ENCODE results near the gene EIF1.

The EIF1 gene

DNA sequence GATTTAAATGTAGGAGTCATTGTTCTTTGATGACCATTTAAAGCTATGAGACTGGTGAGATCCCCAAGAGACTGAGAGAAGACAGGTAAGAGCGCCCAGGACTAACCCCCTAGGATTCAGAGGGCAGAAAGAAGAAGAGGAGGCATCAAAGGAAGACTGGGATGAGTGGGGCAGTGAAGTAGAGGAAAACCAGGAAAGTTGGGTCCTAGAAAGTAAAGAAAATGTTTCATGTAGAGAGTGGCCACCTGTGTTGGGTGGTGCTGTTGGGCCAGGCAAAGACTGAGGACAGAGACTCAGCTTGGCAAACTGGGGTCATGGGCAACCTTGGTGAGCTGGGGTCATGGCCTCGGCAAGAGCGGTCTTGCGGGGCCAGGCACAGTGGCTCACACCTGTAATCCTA is 47.1 kb downstream of the EIF1 start:
- DNase-seq (ENCODE audit: low read depth, low spot score), result no peak

DNA sequence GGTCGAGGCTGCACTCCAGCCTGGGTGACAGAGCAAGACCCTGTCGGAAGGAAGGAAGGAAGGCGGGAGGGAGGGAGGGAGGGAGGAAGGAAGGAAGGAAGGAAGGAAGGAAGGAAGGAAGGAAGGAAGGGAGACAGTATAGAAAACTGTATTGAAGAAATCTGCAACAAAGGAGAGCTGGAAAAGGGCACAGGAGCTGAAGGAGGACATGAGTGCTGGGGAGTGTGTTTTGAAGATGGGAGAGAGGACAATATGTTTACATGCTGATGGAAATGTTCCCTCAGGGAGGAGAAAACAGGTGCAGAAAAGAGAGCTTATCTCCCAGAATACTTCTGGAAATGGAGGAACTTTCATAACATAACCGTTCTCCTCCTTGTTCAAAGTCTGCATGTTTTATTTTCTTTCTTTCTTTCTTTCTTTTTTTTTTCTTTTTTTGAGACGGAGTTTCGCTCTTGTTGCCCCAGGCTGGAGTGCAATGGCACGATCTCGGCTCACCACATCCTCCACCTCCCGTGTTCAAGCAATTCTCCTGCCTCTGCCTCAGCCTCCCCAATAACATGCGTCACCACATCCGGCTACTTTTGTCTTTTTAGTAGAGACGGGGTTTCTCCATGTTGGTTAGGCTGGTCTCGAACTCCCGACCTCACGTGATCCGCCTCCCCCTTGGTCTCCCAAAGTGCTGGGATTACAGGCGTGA is 48.4 kb downstream of the EIF1 start:
- no peak for DNase-seq (ENCODE audit: low read depth, low spot score)

DNA sequence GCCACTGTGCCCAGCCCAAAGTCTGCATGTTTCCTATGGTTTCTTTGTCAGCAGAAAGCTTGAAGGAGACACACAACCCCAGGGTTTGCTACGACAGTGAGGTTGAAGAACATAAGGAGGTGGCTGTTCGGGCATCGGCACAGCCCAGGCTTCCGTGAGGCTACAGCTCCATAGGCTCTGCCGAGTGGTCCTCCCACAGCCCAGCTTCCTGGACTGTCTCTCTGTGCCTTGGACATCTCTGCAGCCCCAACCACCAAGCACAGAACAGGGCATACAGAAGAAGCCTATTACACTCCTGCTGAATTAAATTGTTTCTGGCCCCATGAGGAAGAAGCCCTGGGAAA is 49.0 kb downstream of the EIF1 start:
- DNase-seq (ENCODE audit: low read depth, low spot score), result no peak

DNA sequence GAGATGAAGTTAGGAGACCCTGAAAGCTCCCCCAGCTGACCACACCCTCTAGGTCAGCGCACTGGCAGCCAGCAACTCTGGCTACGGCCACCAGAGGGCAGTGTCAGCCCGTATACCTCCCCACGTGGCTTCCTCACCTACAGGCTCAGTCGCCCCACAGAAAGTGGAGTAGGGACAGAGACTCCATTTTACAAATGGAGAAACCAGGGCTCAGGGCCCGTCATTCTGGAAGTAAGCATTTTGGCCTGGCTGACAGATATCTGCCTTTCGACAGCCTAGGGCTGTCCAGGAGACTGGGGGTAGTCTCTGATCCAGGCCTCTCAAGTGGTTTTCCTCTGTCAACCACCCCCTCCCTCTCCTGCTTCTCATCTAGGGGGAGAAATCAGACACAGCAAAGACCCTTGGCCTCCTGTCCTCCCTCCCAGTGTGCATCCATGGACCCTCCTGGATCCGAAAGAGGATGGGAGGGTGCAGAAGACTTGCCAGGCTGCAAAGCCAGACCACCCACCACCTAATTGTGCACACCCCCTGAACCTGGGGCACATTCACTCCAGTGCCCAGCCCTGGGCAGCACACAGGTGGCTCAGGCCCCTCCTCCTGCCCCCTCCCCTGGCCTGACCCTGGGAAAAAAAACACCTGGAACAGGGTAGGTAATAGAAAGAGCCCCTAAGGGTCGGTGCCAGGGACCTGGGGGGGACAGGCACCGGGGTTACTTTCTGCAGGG is 49.6 kb downstream of the EIF1 start:
- peak; percentile 50 for DNase-seq (ENCODE audit: low read depth, low spot score)

DNA sequence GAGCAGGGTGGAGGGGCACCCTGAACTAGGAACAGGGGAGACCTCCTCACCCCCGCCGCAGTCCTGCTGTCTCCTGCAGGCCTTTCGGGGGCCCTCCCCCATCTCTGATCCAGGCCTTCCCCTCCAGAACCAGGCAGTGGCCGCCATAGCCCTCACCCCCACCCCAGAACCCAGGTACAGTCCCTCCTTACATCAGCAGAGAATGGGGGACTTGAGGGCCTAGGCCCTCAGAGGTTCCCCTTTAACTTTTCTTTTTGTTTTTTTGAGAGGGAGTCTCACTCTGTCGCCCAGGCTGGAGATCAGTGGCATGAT is 50.1 kb downstream of the EIF1 start:
- no peak for DNase-seq (ENCODE audit: low read depth, low spot score)

DNA sequence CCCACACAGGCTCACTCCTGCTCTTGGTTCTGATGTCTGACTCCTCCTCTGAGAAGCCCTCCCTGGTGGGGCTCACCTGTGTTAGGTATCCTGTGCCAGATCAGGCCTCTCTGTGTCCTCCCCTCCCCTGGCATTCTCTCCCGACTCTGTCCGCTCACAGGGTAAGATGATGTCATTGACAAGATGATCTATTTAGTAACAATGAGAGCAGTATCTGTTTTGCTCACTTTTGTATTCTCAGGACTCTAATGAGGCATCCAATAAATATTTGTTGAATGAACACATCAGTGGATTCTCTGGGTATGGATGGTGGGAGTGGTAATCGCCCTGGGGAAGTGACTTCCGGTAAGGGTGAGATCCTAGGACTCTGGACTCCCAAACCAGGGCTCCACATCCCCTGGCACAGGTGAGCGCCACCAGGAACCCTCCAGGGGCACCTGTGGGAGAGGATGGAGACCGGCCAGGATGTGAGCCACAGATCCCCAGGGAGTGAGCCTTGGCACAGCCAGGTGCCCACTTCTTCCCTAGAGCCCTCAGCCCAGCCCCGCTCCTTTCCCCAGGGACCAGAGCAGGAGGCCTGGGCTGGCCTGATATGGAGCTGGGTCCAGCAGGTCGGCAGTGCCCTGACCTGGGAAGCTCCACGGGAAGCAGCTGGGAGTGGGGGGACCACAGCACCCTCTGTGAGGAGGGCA is 51.1 kb downstream of the EIF1 start:
- DNase-seq (ENCODE audit: low read depth, low spot score), result no peak

DNA sequence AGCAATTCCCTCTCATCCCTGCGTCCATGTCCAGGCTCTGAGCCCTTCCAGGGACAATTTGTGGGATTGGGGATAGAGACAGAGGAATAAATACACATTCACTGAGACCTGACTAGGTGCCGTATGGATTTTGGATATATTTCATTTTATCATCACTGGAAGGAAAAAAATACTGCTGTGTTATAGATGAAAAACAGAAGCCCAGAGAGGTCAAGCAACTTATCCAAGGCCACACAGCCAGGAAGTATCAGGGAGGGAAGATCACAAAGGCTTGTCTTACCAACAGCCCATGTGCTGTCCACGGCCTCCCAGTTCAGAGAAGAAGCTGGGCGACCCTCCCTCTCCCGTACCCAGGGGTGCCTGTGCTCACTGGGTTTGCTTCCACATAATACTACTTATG is 51.8 kb downstream of the EIF1 start:
- DNase-seq (ENCODE audit: low read depth, low spot score), result no peak

DNA sequence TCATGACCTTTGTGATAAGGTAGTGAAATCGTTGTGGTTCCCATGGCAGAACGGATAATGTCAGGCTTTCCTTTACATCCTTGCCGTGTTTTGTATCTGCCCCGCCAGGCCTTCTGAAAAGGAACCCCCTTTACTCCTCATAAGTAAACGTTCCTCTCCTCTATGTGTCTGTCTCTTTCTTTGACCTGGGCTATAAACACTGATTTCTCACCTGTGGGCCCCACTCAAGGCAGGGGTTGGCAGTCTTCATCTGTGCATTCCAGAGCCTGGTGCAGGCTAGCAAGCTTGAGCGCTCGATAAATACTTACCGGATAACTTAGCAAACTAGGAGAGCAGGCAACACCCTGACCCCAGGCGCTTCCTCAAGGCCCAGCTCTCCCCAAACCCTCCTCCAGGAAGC is 53.0 kb downstream of the EIF1 start:
- no peak for DNase-seq (ENCODE audit: low read depth, low spot score)
